GM21737 (cell line): Measurements from ENCODE around the gene RPLP1.

ENCODE experiments used
- ATAC-seq: cut with Tn5 transposase; IDR thresholded peaks from one replicate; pipeline ENCODE4 v1.9.1; 2021; ENCODE audit warnings: mild to moderate bottlenecking, moderate library complexity; ENCODE audit not compliant: unreplicated experiment

Gene RPLP1

DNA sequence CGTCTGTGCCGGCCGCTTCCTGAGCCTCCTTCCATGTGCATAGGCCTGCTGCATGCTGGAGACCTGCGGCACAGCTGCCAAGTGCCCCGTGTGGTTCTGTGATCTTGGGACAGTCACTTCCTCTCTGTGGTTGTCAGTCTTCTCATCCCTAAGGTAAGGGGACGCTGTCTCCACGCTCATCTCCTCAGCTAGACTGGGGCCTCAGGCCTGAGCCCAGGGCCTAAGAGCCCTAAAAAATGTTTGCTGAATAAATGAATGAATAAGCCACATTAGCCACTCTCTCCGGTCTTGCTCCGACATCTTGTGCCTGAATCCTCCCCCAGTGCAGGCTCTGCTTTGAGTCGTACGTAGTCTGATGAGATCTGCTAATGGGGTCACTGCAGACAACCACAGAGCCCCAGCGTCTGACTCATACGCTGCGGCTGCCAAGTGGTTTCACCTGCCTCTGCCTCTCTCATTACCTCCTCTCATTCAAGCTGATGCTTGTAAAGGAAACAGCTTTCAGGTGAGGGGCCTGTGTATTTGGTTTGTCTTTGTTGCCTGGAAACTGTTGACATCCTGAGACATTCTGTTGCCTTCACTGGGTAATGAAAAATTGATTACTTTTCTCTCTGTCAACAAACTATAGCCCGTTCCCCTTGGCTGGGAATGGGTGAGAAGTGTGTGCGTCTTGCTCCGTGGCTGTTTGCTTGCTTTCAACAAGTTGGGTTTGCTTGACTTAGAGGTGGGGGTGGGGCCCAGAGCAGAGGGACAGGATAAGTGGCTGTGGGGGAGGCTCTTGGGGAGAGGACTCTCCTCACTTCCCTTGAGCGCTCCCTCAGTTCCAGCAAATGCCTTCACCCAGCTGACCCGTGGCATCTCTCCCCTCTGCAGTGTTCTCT is 15.9 kb downstream of the RPLP1 start:
- ATAC-seq, result no peak

DNA sequence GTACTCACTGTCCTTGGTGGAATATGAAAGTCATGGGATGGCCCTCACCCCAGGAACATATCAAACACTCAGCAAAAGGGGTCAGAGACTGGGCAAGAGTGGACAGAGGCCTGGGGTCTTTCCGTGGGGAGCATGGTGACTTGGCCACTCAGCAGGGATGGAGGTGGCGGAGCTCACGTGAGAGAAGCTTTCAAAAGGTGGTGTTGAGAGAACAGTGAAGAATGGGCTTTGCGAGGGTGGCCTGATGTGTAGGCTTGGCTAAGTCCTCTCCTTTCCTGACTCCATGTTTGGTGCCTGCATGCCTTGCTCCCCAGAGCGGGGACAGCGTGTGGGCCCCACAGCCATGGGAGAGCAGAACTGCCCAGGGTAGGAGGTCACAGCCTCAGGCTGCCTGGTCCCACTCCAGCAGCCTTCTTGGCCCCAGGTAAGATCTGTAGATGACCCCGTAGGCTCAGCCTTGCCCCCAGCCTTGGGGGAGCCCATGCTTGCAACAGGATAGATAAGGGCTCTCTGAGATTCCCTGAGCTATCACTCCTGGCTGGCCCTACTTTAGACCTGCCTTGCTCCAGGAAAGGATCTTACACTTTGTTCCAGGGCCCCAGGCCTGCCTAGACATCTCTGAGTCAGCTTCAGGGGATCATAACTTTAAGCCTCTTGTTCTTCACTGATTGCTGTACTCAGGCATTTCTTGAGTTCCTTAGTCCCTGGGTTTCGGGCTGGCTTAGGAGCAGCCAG is 17.0 kb downstream of the RPLP1 start:
- ATAC-seq, result no peak

DNA sequence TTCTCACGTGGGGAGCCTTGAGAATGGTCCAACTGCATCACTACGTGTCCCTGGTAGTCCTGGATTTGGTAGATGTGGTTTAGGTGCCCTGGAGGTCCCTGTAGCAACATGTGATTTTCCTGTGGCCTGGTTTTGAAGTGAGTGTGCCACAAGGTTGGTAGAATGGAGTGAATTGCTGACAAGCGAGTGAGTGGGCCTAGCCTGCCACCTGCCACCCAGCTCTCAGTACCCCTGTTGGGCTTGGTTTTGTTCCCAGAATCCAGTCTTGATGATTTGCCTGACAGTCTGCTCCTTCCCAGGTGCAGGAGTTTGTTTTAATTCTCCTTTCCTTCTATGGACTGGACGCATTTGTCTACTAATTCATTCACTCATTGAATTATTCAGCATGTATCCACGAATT is 19.4 kb downstream of the RPLP1 start:
- no peak for ATAC-seq

DNA sequence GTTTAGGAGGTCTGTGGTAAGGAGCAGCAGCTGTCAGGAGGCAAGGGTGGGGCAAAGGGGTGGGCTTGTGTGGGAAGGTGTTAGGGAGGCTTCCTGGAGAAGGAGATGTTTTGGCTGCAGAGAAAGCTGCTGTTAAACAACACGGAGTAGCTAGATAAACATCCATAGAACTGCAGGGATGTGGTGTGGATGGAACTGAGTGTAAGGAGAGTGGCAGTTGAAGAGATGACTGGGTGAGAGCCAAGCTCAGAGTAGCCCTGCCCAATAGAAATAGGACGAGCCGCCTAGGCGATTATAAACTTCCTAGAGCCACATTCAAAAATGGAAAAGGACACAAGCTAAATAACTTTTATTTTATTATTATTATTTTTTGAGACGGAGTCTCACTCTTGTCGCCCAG is 19.9 kb downstream of the RPLP1 start:
- no peak for ATAC-seq

DNA sequence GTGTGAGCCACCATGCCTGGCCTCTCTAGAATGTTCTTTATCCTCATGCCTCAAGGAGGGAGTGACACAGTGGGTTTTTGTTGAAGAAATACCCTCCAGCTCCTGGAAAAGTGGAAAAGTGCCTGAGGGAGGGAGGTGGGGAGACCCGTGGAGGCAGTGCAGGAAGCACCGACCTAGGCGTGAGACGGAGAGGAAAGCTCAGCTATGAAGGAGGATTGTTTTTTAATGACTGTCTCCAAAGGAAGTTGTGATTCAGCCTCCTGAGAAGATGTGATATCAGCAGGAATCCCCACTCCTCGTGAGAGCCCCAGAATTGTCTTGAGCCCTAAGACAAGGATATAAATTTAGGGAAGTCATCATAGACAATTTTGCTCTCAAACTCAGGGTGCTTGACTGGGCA is 21.7 kb downstream of the RPLP1 start:
- ATAC-seq, result no peak

DNA sequence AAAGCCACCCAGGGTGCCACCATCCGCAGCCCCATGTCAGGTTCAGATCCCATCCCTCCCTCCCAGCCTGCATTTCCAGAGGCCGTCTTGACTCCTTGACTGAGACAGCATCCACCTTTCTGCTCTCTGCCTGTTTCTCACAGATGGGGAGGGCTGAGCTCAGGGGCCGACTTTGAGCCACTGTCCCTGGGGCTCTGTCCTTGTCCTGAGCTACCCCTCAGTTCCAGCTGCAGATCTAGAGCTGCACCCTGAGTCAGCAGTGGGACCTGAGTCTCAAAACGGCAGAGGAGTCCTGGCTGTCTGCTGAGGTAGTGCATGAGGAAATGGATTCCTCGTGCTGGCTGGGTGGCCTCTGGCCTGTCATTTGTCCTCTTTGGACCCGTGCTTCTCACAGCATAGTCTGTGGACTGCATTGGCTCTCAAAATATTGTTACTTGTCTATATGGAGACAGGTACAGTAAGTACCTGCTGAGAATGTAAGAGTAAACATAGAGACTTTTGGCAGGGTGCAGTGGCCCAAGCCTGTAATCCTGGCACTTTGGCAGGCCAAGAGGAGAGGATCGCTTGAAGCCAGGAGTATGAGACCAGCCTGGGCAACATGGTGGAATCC is 22.3 kb downstream of the RPLP1 start:
- no peak for ATAC-seq

DNA sequence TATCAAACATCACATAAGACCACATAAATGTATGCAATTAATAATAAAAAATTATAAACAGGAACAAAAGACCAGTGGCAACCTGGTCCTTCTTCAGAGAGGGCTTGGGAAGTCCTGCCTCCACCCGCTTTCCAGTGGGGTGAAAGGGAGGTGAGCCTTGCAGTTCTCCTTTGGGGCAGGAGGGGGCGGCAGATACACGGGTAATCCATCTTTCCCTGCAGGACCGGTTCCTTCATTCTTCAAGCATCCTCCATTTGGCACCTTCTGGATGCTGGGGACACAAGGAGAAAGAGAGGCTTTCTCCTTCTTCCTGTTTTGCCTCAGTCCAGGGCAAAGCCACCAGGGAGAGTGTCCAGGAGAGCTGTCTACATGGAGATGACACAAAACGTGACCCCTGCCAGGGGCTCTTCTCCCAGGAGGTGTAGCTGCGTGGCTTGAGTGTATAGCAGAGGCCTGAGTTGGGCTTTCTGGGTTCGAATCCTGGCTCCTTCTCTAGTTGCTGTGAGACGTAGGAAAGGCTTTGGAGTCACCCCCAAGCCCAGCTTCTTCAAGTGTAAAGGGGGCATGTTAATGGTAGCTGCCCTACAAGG is 23.2 kb downstream of the RPLP1 start:
- no peak for ATAC-seq

DNA sequence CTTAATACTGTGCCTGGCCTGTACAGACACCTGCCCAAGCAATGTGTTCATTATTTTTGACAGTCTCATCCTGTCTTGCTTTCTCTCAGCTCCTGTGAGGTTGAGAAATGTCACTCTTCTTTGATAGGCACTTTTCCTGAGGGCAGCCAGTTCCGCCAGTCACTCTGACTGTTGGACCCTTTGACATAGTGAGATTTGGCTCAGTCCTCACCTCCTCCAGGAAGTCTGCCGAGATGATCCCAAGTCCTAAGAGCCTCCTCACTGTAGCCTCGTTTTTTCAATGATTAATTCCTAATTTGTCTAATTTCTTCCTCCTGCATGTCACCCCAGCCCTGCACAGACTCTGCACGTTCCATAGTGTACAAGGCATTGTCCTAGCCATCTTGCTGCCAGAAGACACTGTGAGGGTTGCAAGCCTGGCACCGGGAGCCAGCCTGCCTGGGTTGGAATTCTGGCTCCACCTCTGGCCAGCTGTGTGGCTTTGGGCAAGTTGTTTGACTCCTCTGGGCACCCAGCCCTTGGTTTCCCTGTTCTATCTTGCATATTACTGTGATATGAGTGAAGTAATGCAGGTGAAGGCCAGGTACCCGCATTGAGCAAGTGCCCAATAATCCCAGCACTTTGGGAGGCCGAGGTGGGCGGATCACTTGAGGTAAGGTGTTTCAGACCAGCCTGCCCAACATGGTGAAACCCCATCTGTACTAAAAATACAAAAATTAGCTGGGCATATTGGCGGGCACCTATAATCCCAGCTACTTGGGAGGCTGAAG is 24.3 kb downstream of the RPLP1 start:
- ATAC-seq, result no peak

DNA sequence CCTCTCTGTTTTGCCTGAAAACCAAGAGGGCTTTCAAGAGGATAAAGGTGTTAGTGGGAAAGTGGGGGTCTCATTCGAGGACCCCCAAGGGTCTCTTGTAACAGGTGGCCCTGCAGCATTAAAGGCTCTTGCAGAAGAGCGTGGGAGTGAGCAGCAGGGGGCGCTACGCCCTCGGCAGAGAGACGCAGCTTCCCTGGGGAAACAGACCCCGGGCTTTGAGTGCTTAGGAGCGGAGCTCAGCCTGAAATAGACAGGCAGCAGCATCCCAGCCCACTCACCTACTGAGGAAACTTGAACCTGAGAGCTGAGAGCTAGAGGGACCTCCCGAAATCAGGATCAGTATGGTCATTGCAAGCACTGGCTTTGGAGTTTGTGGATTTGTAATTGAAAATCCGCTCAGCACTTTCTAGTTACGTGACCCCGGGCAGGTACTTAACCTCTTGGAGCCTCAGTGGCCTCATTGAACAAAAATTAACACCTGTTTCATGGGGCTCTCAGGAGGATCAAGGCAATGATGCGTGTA is 25.7 kb downstream of the RPLP1 start:
- no peak for ATAC-seq

DNA sequence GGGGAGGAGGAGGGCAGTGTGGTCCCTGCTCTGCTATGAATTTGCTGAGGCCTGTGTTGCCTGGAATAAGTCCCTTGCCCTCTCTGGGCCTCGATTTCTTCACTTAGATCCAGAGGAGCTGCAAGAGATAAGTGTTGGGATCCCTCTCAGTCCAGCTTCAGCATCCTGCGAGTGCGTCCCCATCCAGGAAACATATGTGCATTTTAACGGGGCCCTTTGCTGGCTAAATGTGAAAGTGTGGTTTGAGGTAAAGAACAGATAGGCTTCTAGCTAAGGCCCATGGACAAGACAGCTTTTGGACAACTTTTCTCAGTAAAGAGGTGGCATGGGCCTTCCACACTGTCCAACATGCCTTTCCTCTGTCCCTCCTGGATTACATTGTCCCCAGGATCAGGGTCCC is 26.5 kb downstream of the RPLP1 start:
- no peak for ATAC-seq

DNA sequence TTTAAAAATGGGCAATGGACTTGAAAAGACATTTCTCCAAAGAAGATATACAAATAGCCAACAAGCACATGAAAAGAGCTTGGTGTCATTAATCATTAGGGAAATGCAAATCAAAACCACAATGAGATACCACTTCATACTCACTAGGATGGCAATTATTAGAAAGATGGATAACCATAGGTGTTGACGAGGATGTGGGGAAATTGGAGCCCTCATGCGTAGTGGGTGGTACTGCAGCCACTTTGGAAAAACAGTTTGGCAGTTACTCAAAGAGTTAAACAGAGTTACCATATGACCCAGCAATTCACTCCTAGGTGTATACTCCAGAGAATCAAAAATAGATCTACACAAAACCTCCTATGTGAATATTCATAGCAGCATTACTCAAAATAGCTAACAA is 27.4 kb downstream of the RPLP1 start:
- ATAC-seq, result no peak

DNA sequence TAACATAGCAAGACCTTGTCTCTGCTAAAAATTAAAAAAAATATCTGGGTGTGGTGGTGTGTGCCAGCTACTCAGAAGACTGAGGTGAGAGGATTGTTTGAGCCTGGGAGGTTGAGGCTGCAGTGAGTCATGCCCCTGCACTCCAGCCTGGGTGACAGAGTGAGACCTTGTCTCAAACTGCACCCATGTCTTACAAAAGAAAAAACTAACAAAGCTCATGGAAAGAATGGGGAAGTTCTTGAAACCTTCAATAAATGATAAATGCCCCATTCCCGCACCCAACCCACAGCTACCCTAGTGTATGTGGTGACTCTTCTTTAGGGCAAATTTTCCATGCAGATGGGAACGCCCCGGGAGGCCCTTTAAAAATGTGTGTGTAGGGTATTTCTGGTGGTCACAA is 28.3 kb downstream of the RPLP1 start:
- no peak for ATAC-seq

DNA sequence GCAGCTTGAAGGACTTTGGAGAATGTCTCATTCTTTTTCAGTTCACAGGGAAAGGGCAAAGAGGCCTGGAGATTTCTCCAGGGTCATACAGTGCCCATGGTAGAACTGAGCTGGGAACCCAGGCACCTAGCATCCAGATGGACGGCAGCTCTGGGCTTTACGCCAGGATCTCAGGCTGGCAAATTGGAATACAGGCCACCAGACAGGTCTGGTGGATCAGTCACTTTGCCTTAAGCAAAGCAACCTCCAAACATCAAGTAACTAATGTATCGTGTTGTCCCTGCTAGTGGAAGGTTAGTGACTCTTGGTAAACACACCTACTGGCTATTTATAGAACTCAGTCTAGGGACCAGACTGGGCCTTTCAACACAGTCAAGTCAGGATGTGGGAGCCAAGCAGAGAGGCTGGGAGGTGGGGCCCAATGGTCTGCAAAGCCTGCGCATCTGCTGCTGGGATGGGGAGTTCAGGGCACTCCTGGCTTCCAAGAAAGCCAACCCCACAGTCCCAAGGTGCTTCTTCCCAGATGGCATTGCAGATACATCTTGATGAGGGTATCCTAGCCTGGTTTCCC is 30.2 kb downstream of the RPLP1 start:
- no peak for ATAC-seq

DNA sequence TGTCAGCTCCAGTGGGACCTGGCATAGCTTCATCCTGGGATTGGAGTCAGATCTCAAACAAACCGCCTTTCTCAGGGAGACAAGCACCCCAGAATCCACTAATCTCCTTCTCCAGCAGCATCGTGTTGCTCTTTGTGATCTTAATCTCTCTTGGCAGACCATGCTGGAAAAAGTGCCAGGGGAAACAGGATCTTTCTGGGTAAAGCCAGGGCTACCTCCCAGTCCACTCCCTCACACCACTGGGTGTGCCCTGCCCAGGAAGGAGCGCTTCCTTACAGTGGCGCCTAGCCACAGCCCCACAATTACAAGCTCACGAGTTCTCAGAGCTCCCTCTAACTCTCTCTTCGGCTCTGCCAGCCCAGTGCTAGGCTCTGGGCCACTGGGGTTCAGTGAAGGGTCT is 32.2 kb downstream of the RPLP1 start:
- ATAC-seq, result no peak

DNA sequence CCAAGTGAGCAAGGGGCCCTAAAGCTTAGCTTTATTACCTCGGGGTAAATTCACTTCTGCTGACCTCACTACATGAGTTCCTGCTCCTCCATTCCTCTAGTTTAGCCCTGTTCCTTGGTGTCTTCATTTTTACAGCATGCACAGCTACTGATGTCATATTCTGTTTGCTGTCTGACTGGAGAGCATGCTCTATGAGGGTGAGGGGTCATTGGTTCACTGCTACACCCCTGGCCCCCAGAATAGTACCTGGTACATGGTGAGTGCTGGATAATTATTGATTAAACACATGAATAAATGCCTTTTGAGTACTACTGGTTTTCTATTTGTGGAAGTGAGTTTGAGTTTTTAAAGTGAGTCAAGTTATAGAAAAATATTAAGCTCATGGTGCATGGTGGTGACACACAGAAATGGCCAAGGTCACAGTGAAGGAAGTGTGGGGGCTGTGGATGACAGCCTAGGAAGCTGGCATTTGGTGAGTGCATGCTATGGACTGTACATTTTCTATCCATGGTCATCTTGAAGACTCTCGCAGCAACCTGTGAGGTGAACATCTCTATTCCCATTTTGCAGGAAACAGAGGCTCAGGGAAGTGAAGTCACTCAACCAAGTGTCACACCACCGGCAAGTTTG is 34.0 kb downstream of the RPLP1 start:
- no peak for ATAC-seq

DNA sequence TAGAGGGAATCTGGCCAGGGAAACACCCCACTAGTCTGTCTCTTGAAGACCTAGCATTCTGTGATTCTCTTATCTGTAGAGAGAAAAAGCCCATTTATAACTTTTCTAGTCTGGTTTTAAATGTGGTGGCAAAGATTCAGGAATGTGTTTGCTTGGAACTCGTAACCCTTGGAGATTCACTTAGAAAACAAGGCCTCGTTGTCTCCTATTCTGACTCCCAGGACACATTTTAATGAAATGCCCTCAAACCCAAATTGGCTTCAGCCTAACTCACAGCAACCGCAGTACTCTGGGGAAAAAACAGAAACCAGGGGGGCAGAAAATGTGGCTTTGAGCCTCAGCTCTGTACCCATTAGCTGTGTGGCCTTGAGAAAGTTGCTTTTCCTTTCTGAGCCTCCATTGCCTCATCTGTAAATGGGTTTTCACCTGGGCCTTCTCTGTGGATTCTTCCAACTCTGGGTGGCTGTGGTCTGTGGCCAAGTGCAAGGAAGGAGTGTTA is 36.5 kb downstream of the RPLP1 start:
- ATAC-seq, result no peak

DNA sequence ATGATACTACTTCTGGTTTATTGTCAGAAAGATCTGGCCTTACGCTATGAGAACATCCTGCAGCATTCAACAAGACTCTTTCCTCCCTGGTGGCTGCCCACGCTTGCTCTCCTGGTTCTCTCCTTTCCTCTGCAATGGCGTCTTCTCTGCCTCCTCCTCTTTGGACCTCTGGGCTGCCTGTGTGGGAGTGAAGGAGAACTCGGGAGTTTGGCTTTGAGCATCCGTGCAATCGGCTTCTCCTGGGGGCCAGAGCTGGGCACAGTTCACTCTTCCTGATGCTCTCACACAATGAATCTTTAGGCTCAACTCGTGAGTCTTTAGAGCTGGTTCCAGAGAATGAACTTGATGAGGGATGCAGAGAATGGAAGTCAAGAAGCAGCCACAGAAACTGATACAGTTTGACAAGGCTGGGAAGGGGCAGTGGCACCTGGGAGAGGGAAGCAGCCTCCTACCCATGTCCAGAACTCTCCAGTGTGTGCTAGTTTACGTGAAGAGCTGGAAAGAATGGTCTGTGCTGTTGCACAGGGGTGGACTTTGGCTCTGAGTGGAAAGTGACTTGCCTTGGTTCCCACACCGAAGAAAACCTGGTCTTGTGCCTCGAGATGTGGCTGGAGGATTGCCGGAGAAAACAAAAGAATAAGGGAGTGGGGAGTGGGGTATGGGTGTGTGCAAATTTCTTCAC is 37.9 kb downstream of the RPLP1 start:
- ATAC-seq, result no peak

DNA sequence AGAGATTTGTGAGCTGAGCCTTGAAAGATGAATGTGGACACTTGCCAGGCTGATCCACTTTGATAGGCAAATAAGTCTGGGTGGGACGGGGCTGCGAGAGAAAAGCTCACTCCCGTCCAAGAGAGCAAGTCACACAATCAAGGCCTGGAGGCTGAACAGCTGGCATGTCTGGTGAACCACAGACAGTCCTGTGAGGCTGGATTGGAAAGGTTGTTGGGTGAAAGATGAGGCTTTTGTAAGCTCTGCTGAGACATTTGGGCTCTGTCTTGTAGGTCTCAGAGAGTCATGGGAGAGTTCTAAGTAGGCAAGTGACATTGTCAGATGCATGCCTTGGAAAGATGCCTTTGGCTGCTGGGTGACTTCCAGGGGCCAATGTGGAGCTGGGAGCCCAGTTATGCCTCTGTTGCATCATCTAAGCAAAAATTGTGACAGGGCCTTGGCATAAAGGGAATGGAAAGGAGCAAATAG is 38.5 kb downstream of the RPLP1 start:
- no peak for ATAC-seq

DNA sequence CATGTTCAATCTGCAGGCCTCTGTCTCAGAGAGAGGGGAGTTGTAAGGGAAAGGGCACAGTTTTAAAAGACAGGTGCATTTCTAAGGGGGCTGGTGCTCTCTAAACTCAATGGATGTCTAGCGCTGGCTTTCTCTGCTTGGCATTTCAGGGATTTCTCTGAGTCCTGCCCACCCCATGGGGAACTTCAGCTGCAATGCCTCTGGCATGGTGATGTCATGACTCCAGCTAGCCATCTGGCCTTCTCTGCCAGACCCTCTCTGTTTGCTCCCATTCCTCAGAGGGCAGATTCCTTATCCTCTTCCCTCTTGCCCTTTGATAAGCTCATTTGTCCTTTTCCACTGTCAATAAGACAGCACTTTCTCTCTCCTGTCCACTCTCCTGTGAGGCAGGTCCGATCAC is 40.8 kb downstream of the RPLP1 start:
- no peak for ATAC-seq
